NCI-H128 (cell line): ENCODE measurements around the gene EPN1.

Experiments
- DNase-seq: peaks from one replicate; lab custom pipeline; 2025; ENCODE audit not compliant: unreplicated experiment; lab: John Stamatoyannopoulos, UW

EPN1 gene

GRCh38 chr19:55692681-55693081 lies 17.7 kb downstream of the EPN1 start:
- DNase-seq: no peak

- no peak for DNase-seq
These were observed 18.4 kb downstream of the EPN1 start for GRCh38 chr19:55693336-55693974.

- DNase-seq: no peak
These were observed 19.2 kb downstream of the EPN1 start for GRCh38 chr19:55694241-55694655.

- DNase-seq: no peak
These were observed 19.8 kb downstream of the EPN1 start for GRCh38 chr19:55694656-55695491.

- DNase-seq: no peak
These were observed 20.7 kb downstream of the EPN1 start for GRCh38 chr19:55695511-55696290.

- DNase-seq: no peak
These were observed 21.5 kb downstream of the EPN1 start for GRCh38 chr19:55696301-55697068.

- no peak for DNase-seq
These were observed 22.0 kb downstream of the EPN1 start for GRCh38 chr19:55697069-55697440.

- DNase-seq: no peak
These were observed 22.7 kb downstream of the EPN1 start for GRCh38 chr19:55697698-55698097.

- DNase-seq: no peak
These were observed 23.2 kb downstream of the EPN1 start for GRCh38 chr19:55698256-55698655.

- no peak for DNase-seq
These were observed 24.2 kb downstream of the EPN1 start for GRCh38 chr19:55699221-55699620.

- DNase-seq: no peak
These were observed 25.8 kb downstream of the EPN1 start for GRCh38 chr19:55700813-55701212.

GRCh38 chr19:55702131-55702627 lies 27.2 kb downstream of the EPN1 start:
- no peak for DNase-seq

- DNase-seq: no peak
These were observed 28.8 kb downstream of the EPN1 start for GRCh38 chr19:55703790-55704215.

GRCh38 chr19:55704494-55705245 lies 29.6 kb downstream of the EPN1 start:
- DNase-seq: no peak

- DNase-seq: no peak
These were observed 30.9 kb downstream of the EPN1 start for GRCh38 chr19:55705972-55706371.

GRCh38 chr19:55711719-55712118 lies 36.7 kb downstream of the EPN1 start:
- DNase-seq: no peak

- DNase-seq: no peak
These were observed 38.0 kb downstream of the EPN1 start for GRCh38 chr19:55712804-55713631.

- DNase-seq: no peak
These were observed 41.5 kb downstream of the EPN1 start for GRCh38 chr19:55716531-55716930.

- DNase-seq: no peak
These were observed 42.2 kb downstream of the EPN1 start for GRCh38 chr19:55717251-55717650.
